Osteoblast (primary cell): Measurements from ENCODE around the gene CETP. TPM values are rescaled to one million over a fixed set of nuclear protein-coding genes. Genes with fewer than 3 reads are reported as not detected.
"Not testable (repeated sequence)": the region's sequence is repeated elsewhere in the genome, so short reads cannot be mapped to it uniquely, and the experiment has no call there.

Experiments
- DNase-seq: peaks from one replicate; pipeline ENCODE4 v3.0.0; 2011; ENCODE audit warnings: low spot score, mixed read lengths; ENCODE audit not compliant: insufficient read length; ENCODE audit errors: missing footprints
- H2AFZ ChIP-seq: 2 replicates; pipeline ENCODE4 v1.6.0; 2011; ENCODE audit warnings: mild to moderate bottlenecking, low read length
- H3K27ac ChIP-seq: 2 replicates; pipeline ENCODE4 v1.5.1; 2011; ENCODE audit warnings: mild to moderate bottlenecking, low read depth, low read length, moderate library complexity
- H3K27me3 ChIP-seq: 2 replicates; pipeline ENCODE4 v1.6.0; 2012; ENCODE audit warnings: mild to moderate bottlenecking, control low read depth, inconsistent platforms, low read length, moderate library complexity; ENCODE audit not compliant: insufficient read depth
- H3K36me3 ChIP-seq: 2 replicates; pipeline ENCODE4 v1.5.1; 2011; ENCODE audit warnings: mild to moderate bottlenecking, low read length, control low read depth, moderate library complexity; ENCODE audit not compliant: insufficient read depth
- H3K4me1 ChIP-seq: 2 replicates; pipeline ENCODE4 v1.5.1; 2011; ENCODE audit warnings: mild to moderate bottlenecking, low read length, control low read depth, moderate library complexity; ENCODE audit not compliant: insufficient read depth
- H3K4me2 ChIP-seq: 2 replicates; pipeline ENCODE4 v1.6.0; 2011; ENCODE audit warnings: mild to moderate bottlenecking, low read length; ENCODE audit not compliant: insufficient read depth
- H3K4me3 ChIP-seq: fragments of 200-600 bp; sonication (generic); 3 replicates; pipeline ENCODE4 v1.5.1; 2012; ENCODE audit warnings: mild to moderate bottlenecking, low read length, inconsistent platforms; ENCODE audit not compliant: insufficient read depth
- H3K79me2 ChIP-seq: 2 replicates; pipeline ENCODE4 v1.6.0; 2012; ENCODE audit warnings: mild to moderate bottlenecking, low read length, control low read depth, inconsistent platforms; ENCODE audit not compliant: insufficient read depth
- H3K9me3 ChIP-seq: 2 replicates; pipeline ENCODE4 v1.5.1; 2011; ENCODE audit warnings: low read depth, low read length, control low read depth
- H4K20me1 ChIP-seq: 2 replicates; pipeline ENCODE4 v1.6.0; 2012; ENCODE audit warnings: mild to moderate bottlenecking, low read length, control low read depth; ENCODE audit not compliant: insufficient read depth
- CTCF ChIP-seq: IDR thresholded peaks from 2 replicates; pipeline ENCODE4 v1.5.1; 2011; ENCODE audit warnings: mild to moderate bottlenecking, low read depth, low read length, moderate library complexity; ENCODE audit errors: extremely low read depth
- total RNA-seq: library from RNA; depleted of rRNA; stranded (reverse); fragments of >200 nt; gene quantifications from 2 replicates; pipeline ENCODE4 v1.2.3, GENCODE V29; 2012

The CETP gene
- total RNA-seq, 1 donor, result not detected

DNA sequence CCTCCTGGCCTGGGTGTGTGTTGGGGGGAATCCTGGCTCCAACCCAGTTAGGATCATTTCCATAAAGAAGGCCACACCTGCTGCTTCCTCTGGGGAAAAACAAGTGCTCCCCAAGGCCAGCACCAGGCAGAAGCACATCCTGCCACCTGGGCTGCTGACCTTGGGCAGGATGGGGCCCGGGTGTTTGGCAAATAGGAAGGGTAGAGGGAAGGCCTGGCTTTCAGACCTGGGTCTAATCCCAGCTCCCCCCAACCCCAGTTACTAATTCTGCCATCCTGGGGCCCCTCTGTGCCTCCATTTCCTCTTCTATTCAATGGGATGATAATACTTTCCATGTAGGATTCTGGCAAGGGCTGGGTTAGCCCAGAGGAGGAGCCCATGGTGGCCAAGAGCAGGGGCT is 24.6 kb downstream of the CETP start:
- peaks cover 44% of the 10 kb centered on the region for H3K4me1 ChIP-seq
- H3K4me3 ChIP-seq, result no peak overlapping the region
- H3K4me2 ChIP-seq, result no peak overlapping the region
- peak; percentile 62 for DNase-seq
- no peak for TF ChIP-seq CTCF
- H3K36me3 ChIP-seq, result no peaks in the 10 kb centered on the region
- H2AFZ ChIP-seq, result no peak overlapping the region
- H3K27ac ChIP-seq, result no peak overlapping the region
- H3K79me2 ChIP-seq, result peaks cover 33% of the 10 kb centered on the region
- H3K27me3 ChIP-seq, result no peaks in the 10 kb centered on the region
- no peaks in the 10 kb centered on the region for H3K9me3 ChIP-seq
- no peaks in the 10 kb centered on the region for H4K20me1 ChIP-seq

GRCh38 chr16:56986908-56987307 is 25.2 kb downstream of the CETP start:
- H3K79me2 ChIP-seq, result peaks cover 39% of the 10 kb centered on the region
- peaks cover 44% of the 10 kb centered on the region for H3K4me1 ChIP-seq

DNA sequence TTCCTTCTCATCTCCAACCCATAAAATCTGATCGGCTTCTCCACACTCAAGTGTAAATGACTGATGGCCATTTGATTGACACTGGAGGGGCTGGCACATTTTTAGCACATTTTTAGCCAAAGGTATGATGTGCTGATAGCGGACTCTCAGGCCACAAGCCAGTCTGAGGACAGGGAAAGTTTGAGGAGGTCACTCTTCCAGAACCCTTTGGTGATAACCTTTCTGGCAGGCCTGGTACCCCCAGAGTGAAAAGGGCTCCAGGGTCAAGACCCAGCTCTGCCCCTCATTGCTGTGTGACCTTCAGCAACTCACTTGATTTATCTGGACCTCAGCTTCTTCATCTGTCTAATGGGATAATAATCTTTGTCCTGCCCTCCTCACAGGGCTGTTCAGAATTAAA is 25.9 kb downstream of the CETP start:
- Histone ChIP-seq H3K4me1 (peaks cover 44% of the 10 kb centered on the region), H3K79me2 (peaks cover 45% of the 10 kb centered on the region)
- no peak for TF ChIP-seq CTCF

More at GRCh38 chr16:56986908-56987307, 25.2 kb downstream of the CETP start:
- not testable (repeated sequence) for DNase-seq, H3K9me3 ChIP-seq, H2AFZ ChIP-seq, H3K4me2 ChIP-seq, H3K27me3 ChIP-seq, H3K27ac ChIP-seq, H4K20me1 ChIP-seq, H3K4me3 ChIP-seq, H3K36me3 ChIP-seq

DNA sequence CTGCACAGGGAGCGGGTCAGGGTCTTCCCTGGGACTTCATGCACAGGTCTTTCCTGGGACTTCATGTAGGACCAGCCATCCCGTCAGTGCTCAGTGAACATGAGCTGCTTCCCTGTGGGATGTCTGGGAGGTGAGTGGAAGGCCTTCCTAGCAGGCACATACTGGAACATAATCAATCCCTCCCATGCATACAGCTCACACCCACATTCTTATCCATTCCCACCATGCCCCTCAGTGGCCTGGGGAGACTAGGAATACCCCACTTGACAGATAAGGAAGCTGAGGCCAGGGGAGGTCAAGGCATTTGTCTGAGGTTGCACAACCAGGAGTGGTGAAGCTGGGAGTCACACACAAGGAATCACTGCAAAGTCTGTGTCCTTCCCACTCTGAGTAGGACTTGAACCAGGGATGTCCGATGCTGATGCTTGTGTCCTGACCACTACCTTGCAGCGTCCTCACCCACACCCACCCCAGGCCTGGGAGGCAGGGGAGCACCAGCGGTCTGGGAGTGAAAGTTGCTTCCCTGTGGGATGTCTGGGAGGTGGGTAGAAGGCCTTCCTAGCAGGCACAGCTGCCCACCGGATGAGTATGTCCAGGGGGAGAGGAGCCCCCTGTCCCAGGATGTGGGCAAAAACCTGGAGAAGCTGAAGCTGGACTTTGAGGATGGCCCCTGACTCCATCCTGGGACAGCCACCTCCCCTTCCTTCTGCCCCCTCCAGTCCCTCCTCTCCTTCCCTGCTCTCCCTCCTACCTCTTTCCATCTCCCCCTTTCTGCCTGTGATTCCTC is 26.6 kb downstream of the CETP start:
- Histone ChIP-seq H3K27ac (peak overlapping the region; percentile 79), H3K79me2 (peaks cover 52% of the 10 kb centered on the region), H3K4me2 (peak overlapping the region; percentile 87), H3K4me3 (peak overlapping the region; percentile 88), H3K27me3 (no peaks in the 10 kb centered on the region), H3K36me3 (no peaks in the 10 kb centered on the region), H3K9me3 (no peaks in the 10 kb centered on the region), H2AFZ (peak overlapping the region; percentile 90), H3K4me1 (peaks cover 44% of the 10 kb centered on the region), H4K20me1 (no peaks in the 10 kb centered on the region)
- no peak for TF ChIP-seq CTCF
- DNase-seq, result peak; percentile 81

More for the DNA sequence above, 25.9 kb downstream of the CETP start:
- Histone ChIP-seq H3K4me3 (no peak overlapping the region), H3K36me3 (no peaks in the 10 kb centered on the region), H3K27me3 (no peaks in the 10 kb centered on the region), H2AFZ (no peak overlapping the region), H3K27ac (no peak overlapping the region), H3K4me2 (peak overlapping the region; percentile 87), H4K20me1 (no peaks in the 10 kb centered on the region), H3K9me3 (no peaks in the 10 kb centered on the region)
- DNase-seq, result peak; percentile 26
